ENCODE data around the gene MICU1.
"Not testable (repeated sequence)": the region's sequence is repeated elsewhere in the genome, so short reads cannot be mapped to it uniquely, and the experiment has no call there.

The MICU1 gene

GRCh38 chr10:72379062-72379461, 246.8 kb downstream of the MICU1 start:
- DNase-seq: no peak

- no peak for DNase-seq
Measured at GRCh38 chr10:72375585-72375984, 250.3 kb downstream of the MICU1 start.

- no peak for DNase-seq
Measured at GRCh38 chr10:72375173-72375572, 250.7 kb downstream of the MICU1 start.

- peak; percentile 14 to 69 for DNase-seq
Measured at GRCh38 chr10:72370201-72370722, 255.6 kb downstream of the MICU1 start.

GRCh38 chr10:72367301-72367960, 258.4 kb downstream of the MICU1 start:
- no peak for DNase-seq

GRCh38 chr10:72365106-72365895, 260.6 kb downstream of the MICU1 start:
- DNase-seq: no peak

GRCh38 chr10:72364239-72364777, 261.6 kb downstream of the MICU1 start:
- DNase-seq: peak; percentile 86 to 90

GRCh38 chr10:72356987-72357386, 268.9 kb downstream of the MICU1 start:
- DNase-seq: no peak

GRCh38 chr10:72356115-72356514, 269.8 kb downstream of the MICU1 start:
- no peak for DNase-seq

GRCh38 chr10:72355214-72355555, 270.7 kb downstream of the MICU1 start:
- DNase-seq: no peak

- peak; percentile 91 for DNase-seq
Measured at GRCh38 chr10:72354356-72355213, 271.3 kb downstream of the MICU1 start, which contains the start of gene DNAJB12. Gene DNAJB12, minus strand, starts transcription at chr10:72354919. Its CDS starts 22 bp downstream, at chr10:72354897.

- no peak for DNase-seq
Measured at GRCh38 chr10:72353965-72354355, 271.9 kb downstream of the MICU1 start.

GRCh38 chr10:72353028-72353964, 272.6 kb downstream of the MICU1 start:
- DNase-seq: no peak

GRCh38 chr10:72351479-72351878, 274.4 kb downstream of the MICU1 start:
- no peak for DNase-seq

- no peak for DNase-seq
Measured at GRCh38 chr10:72349438-72349837, 276.4 kb downstream of the MICU1 start.

GRCh38 chr10:72348282-72348681, 277.6 kb downstream of the MICU1 start:
- DNase-seq: no peak

- not testable (repeated sequence) for DNase-seq
Measured at GRCh38 chr10:72346117-72346516, 279.8 kb downstream of the MICU1 start.

GRCh38 chr10:72344932-72345331, 280.9 kb downstream of the MICU1 start:
- no peak for DNase-seq

GRCh38 chr10:72342911-72343310, 283.0 kb downstream of the MICU1 start:
- no peak for DNase-seq

- DNase-seq: peak; percentile 77 to 83
Measured at GRCh38 chr10:72340510-72341261, 285.2 kb downstream of the MICU1 start.

GRCh38 chr10:72338180-72338579, 287.7 kb downstream of the MICU1 start:
- no peak for DNase-seq
